HL-60 (cell line): ENCODE measurements around the gene FBLN1.

Experiments
- DNase-seq, 2 experiments: peaks; one replicate each; pipeline ENCODE4 v3.0.0-alpha.2; 2010 to 2020; ENCODE audit warnings: low read depth in 1 of 2, low spot score in 1 of 2
- H3K27ac ChIP-seq: fragments of 250-450 bp; sonication (Bioruptor Pico); replicated peaks from 2 replicates; pipeline ENCODE4 v1.5.1; 2020; ENCODE audit warnings: mild to moderate bottlenecking, moderate library complexity
- H3K27me3 ChIP-seq: fragments of 250-450 bp; sonication (Bioruptor Pico); 2 replicates; pipeline ENCODE4 v1.5.1; 2021; ENCODE audit warnings: mild to moderate bottlenecking, moderate library complexity; ENCODE audit not compliant: insufficient read depth, poor library complexity, severe bottlenecking
- H3K4me3 ChIP-seq: replicated peaks from 2 replicates; pipeline ENCODE4 v1.5.1; 2011; ENCODE audit warnings: mild to moderate bottlenecking, control low read depth, low read length; ENCODE audit not compliant: insufficient read depth
- CTCF ChIP-seq: IDR thresholded peaks from one replicate; pipeline ENCODE4 v1.5.1; 2011; ENCODE audit warnings: low read length, control low read depth, inconsistent platforms; ENCODE audit not compliant: insufficient read depth
- GABPA ChIP-seq: IDR thresholded peaks from 2 replicates; pipeline ENCODE4 v1.6.1; 2012; ENCODE audit warnings: low read depth
- POLR2AphosphoS5 ChIP-seq: IDR thresholded peaks from 2 replicates; pipeline ENCODE4 v1.6.1; 2012; ENCODE audit warnings: low read depth
- REST ChIP-seq: IDR thresholded peaks from 2 replicates; pipeline ENCODE4 v1.6.1; 2012; ENCODE audit warnings: low read depth; ENCODE audit not compliant: insufficient replicate concordance
- SPI1 ChIP-seq: IDR thresholded peaks from 2 replicates; pipeline ENCODE4 v1.6.1; 2012; ENCODE audit warnings: low read depth, mild to moderate bottlenecking, borderline replicate concordance

The FBLN1 gene

GRCh38 chr22:45531441-45532234 is 29.0 kb downstream of the FBLN1 start:
- Histone ChIP-seq H3K27ac (no peak overlapping the region), H3K27me3 (no peaks in the 10 kb centered on the region), H3K4me3 (no peak overlapping the region)
- TF ChIP-seq CTCF (no peak), REST (no peak), SPI1 (no peak), POLR2AphosphoS5 (no peak), GABPA (no peak)
- DNase-seq, result no peak

- TF ChIP-seq SPI1 (no peak), POLR2AphosphoS5 (no peak), GABPA (no peak), REST (no peak), CTCF (no peak)
- Histone ChIP-seq H3K4me3 (no peak overlapping the region), H3K27me3 (no peaks in the 10 kb centered on the region), H3K27ac (no peak overlapping the region)
- no peak for DNase-seq
Observed at GRCh38 chr22:45532235-45532631, 29.6 kb downstream of the FBLN1 start.

- Histone ChIP-seq H3K4me3 (no peak overlapping the region), H3K27ac (no peak overlapping the region), H3K27me3 (peaks cover 1% of the 10 kb centered on the region)
- TF ChIP-seq SPI1, result no peak
- TF ChIP-seq REST, result no peak
- no peak for TF ChIP-seq GABPA
- no peak for TF ChIP-seq CTCF
- no peak for TF ChIP-seq POLR2AphosphoS5
- DNase-seq, result no peak
Observed at GRCh38 chr22:45533703-45534102, 31.0 kb downstream of the FBLN1 start.
